IMR-90 (cell line): ENCODE measurements around the gene LSM8. TPM values are rescaled to one million over a fixed set of nuclear protein-coding genes. Genes with fewer than 3 reads are reported as not detected.

Source experiments
- ATAC-seq: fragments of 200-7000 bp; cut with Tn5 transposase; 2 replicates; pipeline ENCODE4 v1.9.1; 2020; ENCODE audit warnings: low read depth, mild to moderate bottlenecking, moderate library complexity
- BruUV-seq: library from RNA; stranded (reverse); fragments of 400-500 nt; replicated peaks from 2 replicates; lab custom pipeline; 2021; lab: Mats Ljungman, UMichigan
- CTCF ChIA-PET: fragments of 300-600 bp; formaldehyde crosslinking; extraction: SDS; loops from one replicate; lab custom pipeline; 2021; ENCODE audit warnings: antibody characterized with exemption; lab: Yijun Ruan, JAX
- POLR2A ChIA-PET: fragments of 300-600 bp; sonication (Branson Sonifier 250); formaldehyde crosslinking; loops from one replicate; lab custom pipeline; 2022; ENCODE audit warnings: antibody characterized with exemption; ENCODE audit not compliant: unreplicated experiment; lab: Charles Lee
- DNase-seq: peaks from one replicate; pipeline ENCODE4 v3.0.0; 2013
- H2AFZ ChIP-seq: replicated peaks from 2 replicates; pipeline ENCODE3; 2013; ENCODE audit warnings: low read length, mild to moderate bottlenecking; ENCODE audit not compliant: poor library complexity
- H2AK5ac ChIP-seq: 2 replicates; pipeline ENCODE4 v1.6.1; 2013; ENCODE audit warnings: low read depth, low read length, inconsistent platforms
- H2AK9ac ChIP-seq: replicated peaks from 2 replicates; pipeline ENCODE3; 2013; ENCODE audit warnings: mild to moderate bottlenecking, low read depth, low read length, moderate library complexity; ENCODE audit not compliant: poor library complexity
- H2BK120ac ChIP-seq: 2 replicates; pipeline ENCODE4 v1.6.1; 2013; ENCODE audit warnings: low read depth, low read length, inconsistent platforms
- H2BK15ac ChIP-seq: 3 replicates; pipeline ENCODE4 v1.6.1; 2013; ENCODE audit warnings: low read depth, low read length, inconsistent platforms
- H2BK20ac ChIP-seq: 2 replicates; pipeline ENCODE4 v1.6.1; 2013; ENCODE audit warnings: low read depth, mild to moderate bottlenecking, inconsistent platforms, low read length, moderate library complexity
- H2BK5ac ChIP-seq: 2 replicates; pipeline ENCODE4 v1.6.1; 2013; ENCODE audit warnings: mild to moderate bottlenecking, low read depth, low read length, inconsistent platforms; ENCODE audit not compliant: poor library complexity, severe bottlenecking
- H3K14ac ChIP-seq: replicated peaks from 2 replicates; pipeline ENCODE4 v1.6.1; 2013; ENCODE audit warnings: low read depth, low read length, inconsistent platforms
- H3K18ac ChIP-seq: 2 replicates; pipeline ENCODE4 v1.6.1; 2013; ENCODE audit warnings: low read depth, low read length, control low read depth
- H3K23ac ChIP-seq: 2 replicates; pipeline ENCODE4 v1.6.1; 2013; ENCODE audit warnings: low read depth, low read length, inconsistent platforms
- H3K27ac ChIP-seq: 2 replicates; pipeline ENCODE4 v1.5.1; 2013; ENCODE audit warnings: mild to moderate bottlenecking, control low read depth, low read length; ENCODE audit not compliant: insufficient read depth
- H3K27me3 ChIP-seq: 2 replicates; pipeline ENCODE4 v1.6.1; 2013; ENCODE audit warnings: low read length; ENCODE audit not compliant: control insufficient read depth, insufficient read depth
- H3K36me3 ChIP-seq: 2 replicates; pipeline ENCODE4 v1.6.1; 2013; ENCODE audit warnings: low read length, mixed read lengths; ENCODE audit not compliant: control insufficient read depth, insufficient read depth
- H3K4ac ChIP-seq: 2 replicates; pipeline ENCODE4 v1.6.1; 2013; ENCODE audit warnings: low read depth, low read length, inconsistent platforms
- H3K4me1 ChIP-seq: 2 replicates; pipeline ENCODE4 v1.6.1; 2013; ENCODE audit warnings: low read length, mixed read lengths; ENCODE audit not compliant: control insufficient read depth, insufficient read depth
- H3K4me2 ChIP-seq: 2 replicates; pipeline ENCODE4 v1.6.1; 2013; ENCODE audit warnings: low read depth, mild to moderate bottlenecking, control low read depth, low read length, moderate library complexity
- H3K4me3 ChIP-seq: 2 replicates; pipeline ENCODE4 v1.5.1; 2013; ENCODE audit warnings: low read depth, mild to moderate bottlenecking, control low read depth, low read length, moderate library complexity; ENCODE audit not compliant: insufficient read depth
- H3K56ac ChIP-seq: 2 replicates; pipeline ENCODE4 v1.6.1; 2013; ENCODE audit warnings: low read length, inconsistent platforms; ENCODE audit not compliant: insufficient read depth; ENCODE audit errors: extremely low read depth
- H3K79me1 ChIP-seq, 2 experiments: 2 replicates each; pipeline ENCODE4 v1.6.1; 2013; ENCODE audit warnings: low read length in 2 of 2, inconsistent platforms in 1 of 2, low read depth in 1 of 2
- H3K9ac ChIP-seq: 2 replicates; pipeline ENCODE4 v1.6.1; 2013; ENCODE audit warnings: low read depth, low read length, control low read depth
- H3K9me1 ChIP-seq: 2 replicates; pipeline ENCODE4 v1.6.1; 2013; ENCODE audit warnings: low read length, inconsistent platforms; ENCODE audit not compliant: insufficient read depth
- H3K9me3 ChIP-seq: 2 replicates; pipeline ENCODE4 v1.6.1; 2013; ENCODE audit warnings: low read length; ENCODE audit not compliant: control insufficient read depth, insufficient read depth
- H4K20me1 ChIP-seq: 2 replicates; pipeline ENCODE4 v1.6.1; 2013; ENCODE audit warnings: low read length, inconsistent platforms; ENCODE audit not compliant: insufficient read depth
- H4K5ac ChIP-seq: 2 replicates; pipeline ENCODE4 v1.6.1; 2013; ENCODE audit warnings: mild to moderate bottlenecking, low read depth, low read length, control low read depth
- H4K8ac ChIP-seq, 2 experiments: 2 replicates each; pipeline ENCODE4 v1.6.1; 2013; ENCODE audit warnings: low read depth in 2 of 2, low read length in 2 of 2, control low read depth in 1 of 2, inconsistent platforms in 1 of 2
- H4K91ac ChIP-seq: 2 replicates; pipeline ENCODE4 v1.6.1; 2013; ENCODE audit warnings: low read depth, low read length, inconsistent platforms; ENCODE audit not compliant: insufficient read depth
- BHLHE40 ChIP-seq: fragments of 150-350 bp; IDR thresholded peaks from 2 replicates; pipeline ENCODE4 v1.6.1; 2016; ENCODE audit warnings: mild to moderate bottlenecking, low read depth, low read length
- CEBPB ChIP-seq: IDR thresholded peaks from 2 replicates; pipeline ENCODE4 v1.6.1; 2012; ENCODE audit warnings: low read depth, low read length, improper control_type of control experiment
- CHD1 ChIP-seq: IDR thresholded peaks from 2 replicates; pipeline ENCODE4 v1.6.1; 2012; ENCODE audit warnings: low read depth, low read length, improper control_type of control experiment
- ELK1 ChIP-seq: fragments of 150-350 bp; IDR thresholded peaks from 2 replicates; pipeline ENCODE4 v1.6.1; 2016; ENCODE audit warnings: low read depth, mild to moderate bottlenecking, low read length, moderate library complexity, borderline replicate concordance
- FOS ChIP-seq: fragments of 150-350 bp; IDR thresholded peaks from 2 replicates; pipeline ENCODE4 v1.6.1; 2016; ENCODE audit warnings: low read depth, low read length
- MXI1 ChIP-seq: IDR thresholded peaks from 2 replicates; pipeline ENCODE4 v1.6.1; 2012; ENCODE audit warnings: low read depth, mild to moderate bottlenecking, low read length, moderate library complexity, borderline replicate concordance
- NFE2L2 ChIP-seq: fragments of 150-350 bp; IDR thresholded peaks from 2 replicates; pipeline ENCODE4 v1.6.1; 2016; ENCODE audit warnings: low read depth, mild to moderate bottlenecking, low read length
- RAD21 ChIP-seq: IDR thresholded peaks from 2 replicates; pipeline ENCODE4 v1.6.1; 2012; ENCODE audit warnings: low read length, improper control_type of control experiment
- RCOR1 ChIP-seq: IDR thresholded peaks from 2 replicates; pipeline ENCODE4 v1.6.1; 2012; ENCODE audit warnings: mild to moderate bottlenecking, low read length, improper control_type of control experiment; ENCODE audit not compliant: insufficient replicate concordance
- RFX5 ChIP-seq: IDR thresholded peaks from 2 replicates; pipeline ENCODE4 v1.8.0; 2012; ENCODE audit warnings: low read depth, mild to moderate bottlenecking, low read length, moderate library complexity
- SMC3 ChIP-seq: fragments of 150-350 bp; IDR thresholded peaks from 2 replicates; pipeline ENCODE4 v1.6.1; 2016; ENCODE audit warnings: low read depth, mild to moderate bottlenecking, antibody characterized with exemption, low read length, moderate library complexity
- WGBS, 2 experiments: methylation state at CpG; one replicate each; pipeline versions ENCODE4 v1.1.5 to v1.1.7; 2013; ENCODE audit warnings: missing lambda C conversion rate in 2 of 2; ENCODE audit not compliant: insufficient read length in 1 of 2; ENCODE audit errors: extremely low coverage in 2 of 2; 5-methylcytosine and 5-hydroxymethylcytosine counted together
- dilution Hi-C: fragments of 300-500 bp; cut with HindIII; formaldehyde crosslinking; loops from one replicate; pipeline ENCODE4 v1.14.3; 2018; ENCODE audit warnings: low sequenced_read_pairs; ENCODE audit not compliant: unreplicated experiment
- in situ Hi-C: fragments of 300-500 bp; cut with MboI; formaldehyde crosslinking; loops from 3 replicates; pipeline ENCODE4 v1.14.3; 2019; ENCODE audit warnings: low sequenced_read_pairs, inconsistent platforms, mixed read lengths
- intact Hi-C: fragments of 100-400 bp; cut with micrococcal nuclease; formaldehyde crosslinking; loops from 2 replicates; pipeline ENCODE4 v1.10.0; 2022
- polyA plus RNA-seq, 3 experiments: library from polyadenylated mRNA; depleted of rRNA; stranded (reverse); fragments of >200 nt; gene quantifications; 2 replicates each; pipeline ENCODE4 v1.2.3, GENCODE V29; 2012; ENCODE audit warnings: low replicate concordance in 1 of 3
- total RNA-seq: library from RNA; depleted of rRNA; stranded (reverse); fragments of >200 nt; gene quantifications from 2 replicates; pipeline ENCODE4 v1.2.3, GENCODE V29; 2012
- TF ChIP-seq, protein P1 (sequence below): fragments of 150-350 bp; IDR thresholded peaks from 2 replicates; pipeline ENCODE4 v1.6.1; 2017; ENCODE audit warnings: mild to moderate bottlenecking, antibody characterized with exemption, low read length, low read depth

LSM8 gene
- total and polyA plus RNA-seq, 2 of the 4 experiments (the other 2 are of a cell fraction) = 9.7 to 30.2 TPM

DNA sequence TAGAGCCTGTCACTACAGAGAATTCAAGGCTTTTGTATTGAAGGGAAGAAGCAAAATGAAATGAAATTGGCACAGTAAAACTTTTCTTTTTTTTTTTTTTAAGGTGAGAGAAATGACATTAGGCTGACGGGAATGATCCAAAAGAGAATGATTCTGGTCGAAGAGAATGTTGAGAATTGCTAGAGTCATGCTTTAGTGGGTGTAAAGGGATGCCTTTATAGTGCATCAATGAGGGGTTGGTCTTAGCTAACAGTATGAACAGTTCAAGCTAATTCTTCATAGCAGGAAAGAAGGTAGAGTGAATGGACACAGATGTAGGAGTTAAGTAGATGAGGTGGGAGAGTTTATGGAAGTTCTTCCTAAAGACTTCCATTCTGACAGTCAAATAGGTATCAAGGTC lies 32.3 kb upstream of the LSM8 start:
- Histone ChIP-seq H3K36me3 (no peaks in the 10 kb centered on the region), H3K4me3 (no peak overlapping the region), H3K27ac (no peak overlapping the region), H2AFZ (no peak overlapping the region), H4K91ac (no peak overlapping the region), H3K9me3 (no peaks in the 10 kb centered on the region), H2BK15ac (no peak overlapping the region), H2AK9ac (no peak overlapping the region), H3K4me2 (peak overlapping the region; percentile 50; the same call in 1 of the 2 replicates), H4K5ac (no peak overlapping the region), H3K18ac (no peak overlapping the region), H2AK5ac (no peak overlapping the region), H3K9me1 (no peaks in the 10 kb centered on the region), H3K56ac (no peak overlapping the region), H2BK5ac (no peak overlapping the region), H3K4ac (no peak overlapping the region), H4K20me1 (no peaks in the 10 kb centered on the region), H4K8ac (no peak overlapping the region), H3K27me3 (no peaks in the 10 kb centered on the region), H3K79me1 (no peaks in the 10 kb centered on the region), H2BK20ac (no peak overlapping the region), H3K9ac (no peak overlapping the region), H3K23ac (no peak overlapping the region), H3K14ac (no peak overlapping the region), H2BK120ac (no peak overlapping the region), H3K4me1 (no peaks in the 10 kb centered on the region; the same call in 1 of the 2 replicates)
- TF ChIP-seq RAD21 (no peak), NFE2L2 (no peak), FOS (no peak), RCOR1 (no peak), BHLHE40 (no peak), SMC3 (no peak), ELK1 (no peak), MXI1 (no peak), CEBPB (no peak), RFX5 (no peak), CHD1 (no peak)
- TF ChIP-seq, protein P1, sequence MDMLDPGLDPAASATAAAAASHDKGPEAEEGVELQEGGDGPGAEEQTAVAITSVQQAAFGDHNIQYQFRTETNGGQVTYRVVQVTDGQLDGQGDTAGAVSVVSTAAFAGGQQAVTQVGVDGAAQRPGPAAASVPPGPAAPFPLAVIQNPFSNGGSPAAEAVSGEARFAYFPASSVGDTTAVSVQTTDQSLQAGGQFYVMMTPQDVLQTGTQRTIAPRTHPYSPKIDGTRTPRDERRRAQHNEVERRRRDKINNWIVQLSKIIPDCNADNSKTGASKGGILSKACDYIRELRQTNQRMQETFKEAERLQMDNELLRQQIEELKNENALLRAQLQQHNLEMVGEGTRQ = no peak
- intact Hi-C loops = no loop called here
- CTCF ChIA-PET = no interaction called here
- no CpG with 5 or more reads among the region's 2 CpGs for WGBS, 2 experiments
- in situ Hi-C loops = no loop called here
- POLR2A ChIA-PET = no interaction called here
- BruUV-seq = no TSS peak
- ATAC-seq = no peak
- dilution Hi-C loops = no loop called here
- DNase-seq = peak; percentile 28
